Activated CD4-positive, alpha-beta T cell treated with anti-CD3 and anti-CD28 coated beads, Interleukin-2, amount 10 ng/mL, durations not matched to agents 7 days and 5 days (primary cell): ENCODE results near the gene TSNAXIP1. TPM values are rescaled to one million over a fixed set of nuclear protein-coding genes. Genes with fewer than 3 reads are reported as not detected.

ENCODE experiments used
- CTCF ChIA-PET: fragments of 350-600 bp; sonication (Branson Sonifier 250); formaldehyde crosslinking; loops from one replicate; lab custom pipeline; 2021; ENCODE audit warnings: antibody characterized with exemption; lab: Charles Lee
- POLR2A ChIA-PET: fragments of 350-600 bp; sonication (Branson Sonifier 250); formaldehyde crosslinking; loops from one replicate; lab custom pipeline; 2021; ENCODE audit warnings: antibody characterized with exemption; lab: Charles Lee
- DNase-seq: peaks from one replicate; pipeline ENCODE4 v3.0.0-alpha.2; 2020
- H3K27ac Mint-ChIP-seq: one replicate; pipeline ENCODE4 v1.8.0; 2021; ENCODE audit warnings: mild to moderate bottlenecking, moderate library complexity, mixed read lengths
- H3K27me3 Mint-ChIP-seq: one replicate; pipeline ENCODE4 v1.8.0; 2021; ENCODE audit warnings: mixed read lengths
- H3K36me3 Mint-ChIP-seq: one replicate; pipeline ENCODE4 v1.8.0; 2021; ENCODE audit warnings: low read depth, mixed read lengths
- H3K4me1 Mint-ChIP-seq: one replicate; pipeline ENCODE4 v1.8.0; 2021; ENCODE audit warnings: mixed read lengths
- H3K4me3 Mint-ChIP-seq: one replicate; pipeline ENCODE4 v1.8.0; 2021; ENCODE audit warnings: mild to moderate bottlenecking, moderate library complexity, mixed read lengths
- H3K9me3 Mint-ChIP-seq: one replicate; pipeline ENCODE4 v1.8.0; 2021; ENCODE audit warnings: mixed read lengths
- total RNA-seq, 2 experiments: library from RNA; stranded (reverse); gene quantifications; one replicate each; pipeline ENCODE4 v1.2.3, GENCODE V29; 2021

Gene TSNAXIP1
- total RNA-seq, 2 experiments from 2014 or later: 0.27 to 0.33 TPM

- Mint-ChIP-seq H3K9me3 (no peaks in the 10 kb centered on the region), H3K27me3 (no peaks in the 10 kb centered on the region), H3K36me3 (peaks cover 14% of the 10 kb centered on the region), H3K27ac (no peak overlapping the region), H3K4me1 (peaks cover 29% of the 10 kb centered on the region), H3K4me3 (no peak overlapping the region)
- DNase-seq: no peak
- POLR2A ChIA-PET: interaction anchor here (0.5 kb wide), 1 partner anchor 182 kb away, joined by 4 read pairs; no protein-coding TSS in a partner anchor
- CTCF ChIA-PET: interaction anchor here (0.8 to 1.9 kb wide), 6 partner anchors 9 to 350 kb away, joined by 3 to 9 read pairs (median 4); no protein-coding TSS in a partner anchor
Measured at GRCh38 chr16:67871256-67871655, 64.6 kb downstream of the TSNAXIP1 start.

DNA sequence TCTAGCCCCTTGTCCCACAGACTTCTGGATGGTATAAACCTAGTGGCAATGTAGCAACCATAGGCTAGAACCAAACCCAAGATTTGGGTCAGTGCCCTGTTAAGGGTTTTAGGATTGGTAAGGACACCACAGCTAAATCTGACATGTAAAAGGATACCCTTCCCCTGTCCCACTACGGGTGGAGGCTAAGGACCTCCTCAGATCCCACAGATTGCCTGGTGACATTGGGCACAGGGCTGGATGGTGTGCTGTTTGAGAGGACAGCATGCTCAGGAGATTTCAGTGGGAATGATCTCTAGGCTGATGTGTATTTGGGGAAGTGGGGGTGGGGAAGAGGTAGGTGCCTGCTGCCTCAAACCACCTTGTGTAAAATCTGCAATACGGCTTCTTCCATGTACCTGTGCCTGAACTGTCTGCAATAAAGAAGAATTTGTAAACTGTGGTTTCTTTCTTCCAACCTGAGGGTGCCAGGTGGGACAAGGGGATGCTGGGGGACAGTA lies 65.5 kb downstream of the TSNAXIP1 start:
- CTCF ChIA-PET: interaction anchor here (0.8 to 1.9 kb wide), 5 partner anchors 10 to 350 kb away, joined by 3 to 9 read pairs (median 3); no protein-coding TSS in a partner anchor
- H3K9me3 Mint-ChIP-seq: no peaks in the 10 kb centered on the region

GRCh38 chr16:67872631-67873434 lies 66.1 kb downstream of the TSNAXIP1 start, which contains the start of gene EDC4:
TSS of gene EDC4 (plus strand) at chr16:67873052. CDS start at chr16:67873262, 210 bp downstream.
- POLR2A ChIA-PET: no interaction called here
- peak within 1 kb of the TSS; percentile 93 for H3K4me3 Mint-ChIP-seq
- peaks cover 29% of the 10 kb centered on the region for H3K4me1 Mint-ChIP-seq
- no peaks in the 10 kb centered on the region for H3K27me3 Mint-ChIP-seq
- DNase-seq: peak; percentile 88
- peak within 1 kb of the TSS; percentile 94 for H3K27ac Mint-ChIP-seq
- CTCF ChIA-PET: interaction anchor here (0.7 to 1.6 kb wide), 4 partner anchors 11 to 168 kb away, joined by 3 to 4 read pairs (median 4); no protein-coding TSS in a partner anchor
- peaks cover 25% of the 10 kb centered on the region for H3K36me3 Mint-ChIP-seq
- H3K9me3 Mint-ChIP-seq: no peaks in the 10 kb centered on the region

More for the DNA sequence above, 65.5 kb downstream of the TSNAXIP1 start:
- Mint-ChIP-seq H3K4me1 (peaks cover 29% of the 10 kb centered on the region), H3K27me3 (no peaks in the 10 kb centered on the region), H3K27ac (peak overlapping the region; percentile 94), H3K4me3 (peak overlapping the region; percentile 93), H3K36me3 (peaks cover 20% of the 10 kb centered on the region)
- POLR2A ChIA-PET: no interaction called here
- no peak for DNase-seq

DNA sequence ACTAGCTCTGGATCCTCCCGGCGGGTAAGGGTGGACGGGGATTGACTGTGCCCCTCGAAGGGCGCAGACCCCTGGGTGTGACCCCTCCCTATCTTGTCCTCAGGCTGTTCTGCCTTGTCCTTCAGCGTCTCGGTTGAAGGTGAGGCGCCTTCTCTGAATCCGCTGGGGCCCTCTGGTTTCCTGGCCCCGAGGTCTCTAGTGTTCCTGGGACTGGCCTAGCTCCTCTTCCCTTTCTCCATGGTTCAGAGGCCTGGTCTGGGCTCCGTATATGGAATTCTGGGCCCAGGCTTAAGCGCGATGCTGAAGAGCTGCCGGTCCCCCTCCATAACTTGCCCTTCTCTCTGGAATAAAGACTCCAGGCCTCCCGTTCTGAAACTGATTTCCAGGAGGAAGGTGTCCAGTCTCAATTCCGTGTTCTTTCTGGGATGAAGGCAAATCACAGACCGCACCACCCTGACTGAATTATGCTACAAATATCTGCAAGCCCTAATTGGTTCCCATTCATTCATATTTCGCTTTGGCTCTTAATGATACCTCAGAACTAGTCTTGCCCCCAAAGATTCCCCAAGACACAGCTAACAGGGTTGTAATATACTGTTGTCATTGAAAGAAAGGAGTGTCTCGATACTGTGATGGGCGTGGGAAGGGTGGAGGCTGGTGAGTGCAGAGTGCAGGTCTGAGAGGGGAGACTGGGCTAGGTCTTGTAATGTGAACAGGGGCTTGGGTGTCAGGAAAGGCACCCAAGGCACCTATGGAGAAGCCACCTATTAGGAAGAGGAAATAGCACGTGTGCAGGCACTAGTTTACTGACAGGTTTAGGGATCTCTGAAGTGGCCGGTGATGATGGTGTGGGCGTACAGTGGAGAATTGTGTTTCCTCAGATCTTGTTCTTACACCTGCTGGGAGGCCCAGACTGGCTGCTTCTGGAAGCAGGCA lies 67.0 kb downstream of the TSNAXIP1 start:
- H3K4me3 Mint-ChIP-seq: peak overlapping the region; percentile 93
- POLR2A ChIA-PET: no interaction called here
- H3K9me3 Mint-ChIP-seq: no peaks in the 10 kb centered on the region
- CTCF ChIA-PET: interaction anchor here (0.7 to 1.9 kb wide), 6 partner anchors 10 to 167 kb away, joined by 3 to 10 read pairs (median 4); no protein-coding TSS in a partner anchor
- peak overlapping the region; percentile 94 for H3K27ac Mint-ChIP-seq
- H3K4me1 Mint-ChIP-seq: peaks cover 29% of the 10 kb centered on the region
- H3K36me3 Mint-ChIP-seq: peaks cover 29% of the 10 kb centered on the region
- H3K27me3 Mint-ChIP-seq: no peaks in the 10 kb centered on the region
- DNase-seq: no peak

DNA sequence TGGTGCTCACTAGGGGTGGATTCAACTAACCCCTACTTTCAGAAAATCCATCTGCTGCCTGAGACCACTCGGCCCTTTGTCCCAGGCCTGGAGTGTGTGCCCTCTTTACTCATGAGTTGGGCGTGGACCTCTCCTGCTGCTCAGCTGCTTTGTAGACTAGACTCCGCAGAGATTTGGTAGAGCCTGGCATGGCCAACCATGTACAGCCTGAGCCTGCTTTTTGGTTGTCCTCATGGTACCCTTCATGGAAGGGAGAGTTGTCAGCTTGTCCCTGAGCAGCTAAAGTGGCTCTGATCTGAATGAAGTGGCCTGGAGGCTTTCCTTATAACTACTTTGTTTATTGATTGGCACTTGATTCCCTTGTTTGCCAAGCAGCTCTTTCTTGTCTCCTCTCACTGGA lies 67.7 kb downstream of the TSNAXIP1 start:
- H3K4me3 Mint-ChIP-seq: peak overlapping the region; percentile 93
- no peaks in the 10 kb centered on the region for H3K9me3 Mint-ChIP-seq
- H3K4me1 Mint-ChIP-seq: peaks cover 29% of the 10 kb centered on the region
- H3K36me3 Mint-ChIP-seq: peaks cover 35% of the 10 kb centered on the region
- no peak for DNase-seq
- ChIA-PET CTCF (interaction anchor here (0.8 to 1.9 kb wide), 4 partner anchors 9 to 166 kb away, joined by 3 to 10 read pairs (median 4); no protein-coding TSS in a partner anchor), POLR2A (no interaction called here)
- H3K27ac Mint-ChIP-seq: peak overlapping the region; percentile 10
- H3K27me3 Mint-ChIP-seq: no peaks in the 10 kb centered on the region

DNA sequence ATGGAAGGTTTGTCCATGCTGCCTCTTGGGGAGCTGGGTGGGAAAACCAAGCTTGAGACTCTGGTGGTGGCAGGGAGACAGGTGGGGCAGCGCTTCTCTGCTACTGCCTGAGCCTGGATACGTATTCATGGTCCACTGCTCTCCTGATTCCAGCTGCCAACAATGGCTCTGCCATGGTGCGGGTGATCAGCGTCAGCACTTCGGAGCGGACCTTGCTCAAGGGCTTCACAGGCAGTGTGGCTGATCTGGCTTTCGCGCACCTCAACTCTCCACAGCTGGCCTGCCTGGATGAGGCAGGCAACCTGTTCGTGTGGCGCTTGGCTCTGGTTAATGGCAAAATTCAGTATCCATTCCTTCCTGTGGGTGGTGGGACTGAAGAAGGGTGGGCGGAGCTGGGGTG lies 70.4 kb downstream of the TSNAXIP1 start:
- POLR2A ChIA-PET: no interaction called here
- DNase-seq: no peak
- Mint-ChIP-seq H3K27ac (no peak overlapping the region), H3K27me3 (no peaks in the 10 kb centered on the region), H3K4me1 (peaks cover 29% of the 10 kb centered on the region), H3K4me3 (no peak overlapping the region), H3K36me3 (peaks cover 37% of the 10 kb centered on the region), H3K9me3 (no peaks in the 10 kb centered on the region)
- CTCF ChIA-PET: interaction anchor here (1.2 to 4.7 kb wide), 3 partner anchors 15 to 356 kb away, joined by 3 to 18 read pairs (median 3); partner anchors contain the start of gene PSKH1

Other genes with a start within 250 kb of the TSNAXIP1 start
- 10 to 100 TPM; 87.1 to 98.5 TPM for gene CTCF, start 244.4 kb upstream of the TSNAXIP1 start, total RNA-seq
- gene CARMIL2, start 161.7 kb upstream of the TSNAXIP1 start, total RNA-seq: 100 to 1,000 TPM; 203 to 226 TPM
- 10 to 100 TPM; 38.0 to 41.8 TPM for gene ACD, start 146.6 kb upstream of the TSNAXIP1 start, total RNA-seq
- 10 to 100 TPM; 11.6 to 13.0 TPM for gene PARD6A, start 145.9 kb upstream of the TSNAXIP1 start, total RNA-seq
- gene ENKD1, start 140.1 kb upstream of the TSNAXIP1 start, total RNA-seq: 1 to 10 TPM; 8.0 to 8.2 TPM
- 1 to 10 TPM; 3.8 to 4.8 TPM for gene C16orf86, start 140.1 kb upstream of the TSNAXIP1 start, total RNA-seq
- gene GFOD2, start 87.6 kb upstream of the TSNAXIP1 start, total RNA-seq: 10 to 100 TPM; 11.2 to 11.9 TPM
- 10 to 100 TPM; 28.2 to 30.4 TPM for gene RANBP10, start 329 bp upstream of the TSNAXIP1 start, total RNA-seq
- gene THAP11, start 35.4 kb downstream of the TSNAXIP1 start, total RNA-seq: 10 to 100 TPM; 37.5 to 41.7 TPM
- 100 to 1,000 TPM; 112 to 140 TPM for gene NUTF2, start 40.0 kb downstream of the TSNAXIP1 start, total RNA-seq
- 10 to 100 TPM; 62.1 to 64.0 TPM for gene CENPT, start 40.8 kb downstream of the TSNAXIP1 start, total RNA-seq
- gene EDC4, start 66.2 kb downstream of the TSNAXIP1 start, total RNA-seq: 100 to 1,000 TPM; 114 to 128 TPM
- 1 to 10 TPM; 1.5 to 2.5 TPM for gene NRN1L, start 78.0 kb downstream of the TSNAXIP1 start, total RNA-seq
- 10 to 100 TPM; 21.3 to 21.5 TPM for gene PSKH1, start 86.4 kb downstream of the TSNAXIP1 start, total RNA-seq
- gene CTRL, start 125.0 kb downstream of the TSNAXIP1 start, total RNA-seq: 1 to 10 TPM; 7.2 to 9.4 TPM
- gene PSMB10, start 130.0 kb downstream of the TSNAXIP1 start, total RNA-seq: 100 to 1,000 TPM; 214 to 288 TPM
- gene LCAT, start 137.2 kb downstream of the TSNAXIP1 start, total RNA-seq: 10 to 100 TPM; 12.9 to 15.3 TPM
- gene SLC12A4, start 161.7 kb downstream of the TSNAXIP1 start, total RNA-seq: 10 to 100 TPM; 27.1 to 29.5 TPM
- under 1 TPM; 0.10 TPM for gene DPEP3, start 173.6 kb downstream of the TSNAXIP1 start, total RNA-seq
- 10 to 100 TPM; 12.4 to 14.2 TPM for gene DPEP2, start 192.6 kb downstream of the TSNAXIP1 start, total RNA-seq
- gene DPEP2NB, start 209.0 kb downstream of the TSNAXIP1 start, total RNA-seq: not detected
- 10 to 100 TPM; 12.9 to 14.4 TPM for gene DDX28, start 216.3 kb downstream of the TSNAXIP1 start, total RNA-seq
- gene DUS2, start 216.4 kb downstream of the TSNAXIP1 start, total RNA-seq: 10 to 100 TPM; 21.5 to 23.4 TPM